Endodermal cell (in vitro differentiated cells): Measurements from ENCODE around the gene XXYLT1. TPM values are rescaled to one million over a fixed set of nuclear protein-coding genes. Genes with fewer than 3 reads are reported as not detected.

ENCODE experiments used
- DNase-seq: peaks from one replicate; pipeline ENCODE4 v3.0.0-alpha.2; 2017
- H3K27ac ChIP-seq: 2 replicates; pipeline ENCODE4 v1.5.1; 2013; ENCODE audit warnings: mild to moderate bottlenecking, low read depth, low read length, moderate library complexity
- H3K27me3 ChIP-seq: 2 replicates; pipeline ENCODE4 v1.6.1; 2013; ENCODE audit warnings: mild to moderate bottlenecking, low read length, moderate library complexity; ENCODE audit not compliant: insufficient read depth, control insufficient read depth, poor library complexity, severe bottlenecking
- H3K36me3 ChIP-seq: 2 replicates; pipeline ENCODE4 v1.7.0; 2013; ENCODE audit warnings: mild to moderate bottlenecking, low read length, moderate library complexity; ENCODE audit not compliant: control insufficient read depth, insufficient read depth
- H3K4me1 ChIP-seq: one replicate; pipeline ENCODE4 v1.7.0; 2013; ENCODE audit warnings: low read length; ENCODE audit not compliant: control insufficient read depth, insufficient read depth
- H3K4me3 ChIP-seq: 2 replicates; pipeline ENCODE4 v1.5.1; 2013; ENCODE audit warnings: mild to moderate bottlenecking, low read length, moderate library complexity
- H3K9ac ChIP-seq: 2 replicates; pipeline ENCODE4 v1.6.1; 2013; ENCODE audit warnings: mild to moderate bottlenecking, low read length, moderate library complexity; ENCODE audit not compliant: poor library complexity, severe bottlenecking; ENCODE audit errors: extremely low read depth
- H3K9me3 ChIP-seq: 2 replicates; pipeline ENCODE4 v1.6.1; 2013; ENCODE audit warnings: mild to moderate bottlenecking, low read length, moderate library complexity; ENCODE audit not compliant: control insufficient read depth
- H3K27ac Mint-ChIP-seq: 2 replicates; pipeline ENCODE4 v1.8.0; 2020; ENCODE audit warnings: mixed read lengths
- H3K27me3 Mint-ChIP-seq: 2 replicates; pipeline ENCODE4 v1.8.0; 2021; ENCODE audit warnings: mild to moderate bottlenecking, mixed read lengths; ENCODE audit not compliant: insufficient read depth
- H3K36me3 Mint-ChIP-seq: 2 replicates; pipeline ENCODE4 v1.8.0; 2020; ENCODE audit warnings: low read depth, mixed read lengths
- H3K4me1 Mint-ChIP-seq: 2 replicates; pipeline ENCODE4 v1.8.0; 2020; ENCODE audit warnings: mixed read lengths
- H3K4me3 Mint-ChIP-seq: 2 replicates; pipeline ENCODE4 v1.8.0; 2020; ENCODE audit warnings: mild to moderate bottlenecking, moderate library complexity, mixed read lengths
- H3K9me3 Mint-ChIP-seq: 2 replicates; pipeline ENCODE4 v1.8.0; 2020; ENCODE audit warnings: mild to moderate bottlenecking, mixed read lengths
- WGBS, 2 experiments: methylation state at CpG; one replicate each; pipeline versions ENCODE4 v1.1.5 to v1.1.7; 2013; ENCODE audit warnings: missing lambda C conversion rate in 2 of 2, mixed read lengths in 1 of 2; ENCODE audit not compliant: insufficient coverage in 1 of 2, insufficient read length in 1 of 2; 5-methylcytosine and 5-hydroxymethylcytosine counted together
- total RNA-seq, 2 donors: library from RNA; stranded (reverse); fragmentation: NEBNext Ultra II Directional in 1 of 2; extraction: Animal tissue kit (Norgen Biotek cat#: 25700) in 1 of 2; gene quantifications; 2 replicates in 1 of 2; 3 replicates in 1 of 2; pipeline ENCODE4 v1.2.1, GENCODE V29; 2021
- TF ChIP-seq, protein P1 (sequence below): fragments of 200-600 bp; sonication (generic); conservative IDR thresholded peaks from 2 replicates; pipeline ENCODE4 v1.5.0; 2021; ENCODE audit warnings: antibody characterized with exemption, mild to moderate bottlenecking

XXYLT1 gene
- total RNA-seq, 2 donors from 2014 or later = 35.5 to 38.3 TPM

DNA sequence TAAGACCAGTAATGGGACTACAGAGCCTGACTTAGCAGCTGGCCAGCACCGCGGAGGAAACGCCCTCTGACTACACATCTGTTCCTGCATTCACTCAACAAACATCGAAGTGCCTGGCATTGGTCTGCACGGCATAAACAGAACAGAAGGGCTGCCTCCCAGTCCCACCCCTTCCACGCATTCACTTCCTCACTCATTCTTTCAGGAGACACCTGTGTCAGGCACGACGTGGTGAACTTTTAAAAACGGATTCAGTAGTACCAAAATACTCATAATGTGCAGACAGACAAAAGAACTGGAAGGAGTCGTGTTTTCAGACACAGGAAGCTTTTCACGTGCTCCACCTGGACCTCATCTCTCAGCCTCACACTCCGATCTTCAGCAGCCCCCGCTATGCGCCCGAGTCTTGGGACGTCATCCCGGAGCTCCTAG lies 123.3 kb downstream of the XXYLT1 start:
- no peak overlapping the region for H3K27ac ChIP-seq
- 93 to 95% methylated on average over 17 of the region's 17 CpGs for WGBS, 2 experiments
- peaks cover 14% of the 10 kb centered on the region for H3K4me1 ChIP-seq
- Mint-ChIP-seq H3K27me3 (no peaks in the 10 kb centered on the region), H3K4me1 (peaks cover 24% of the 10 kb centered on the region), H3K9me3 (no peaks in the 10 kb centered on the region), H3K36me3 (peaks cover 6% of the 10 kb centered on the region), H3K27ac (no peak overlapping the region), H3K4me3 (no peak overlapping the region)
- H3K4me3 ChIP-seq = no peak overlapping the region
- H3K9me3 ChIP-seq = no peaks in the 10 kb centered on the region
- no peaks in the 10 kb centered on the region for H3K27me3 ChIP-seq
- TF ChIP-seq, protein P1, sequence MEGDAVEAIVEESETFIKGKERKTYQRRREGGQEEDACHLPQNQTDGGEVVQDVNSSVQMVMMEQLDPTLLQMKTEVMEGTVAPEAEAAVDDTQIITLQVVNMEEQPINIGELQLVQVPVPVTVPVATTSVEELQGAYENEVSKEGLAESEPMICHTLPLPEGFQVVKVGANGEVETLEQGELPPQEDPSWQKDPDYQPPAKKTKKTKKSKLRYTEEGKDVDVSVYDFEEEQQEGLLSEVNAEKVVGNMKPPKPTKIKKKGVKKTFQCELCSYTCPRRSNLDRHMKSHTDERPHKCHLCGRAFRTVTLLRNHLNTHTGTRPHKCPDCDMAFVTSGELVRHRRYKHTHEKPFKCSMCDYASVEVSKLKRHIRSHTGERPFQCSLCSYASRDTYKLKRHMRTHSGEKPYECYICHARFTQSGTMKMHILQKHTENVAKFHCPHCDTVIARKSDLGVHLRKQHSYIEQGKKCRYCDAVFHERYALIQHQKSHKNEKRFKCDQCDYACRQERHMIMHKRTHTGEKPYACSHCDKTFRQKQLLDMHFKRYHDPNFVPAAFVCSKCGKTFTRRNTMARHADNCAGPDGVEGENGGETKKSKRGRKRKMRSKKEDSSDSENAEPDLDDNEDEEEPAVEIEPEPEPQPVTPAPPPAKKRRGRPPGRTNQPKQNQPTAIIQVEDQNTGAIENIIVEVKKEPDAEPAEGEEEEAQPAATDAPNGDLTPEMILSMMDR = no peak
- DNase-seq = no peak
- no peak overlapping the region for H3K9ac ChIP-seq
- no peaks in the 10 kb centered on the region for H3K36me3 ChIP-seq

DNA sequence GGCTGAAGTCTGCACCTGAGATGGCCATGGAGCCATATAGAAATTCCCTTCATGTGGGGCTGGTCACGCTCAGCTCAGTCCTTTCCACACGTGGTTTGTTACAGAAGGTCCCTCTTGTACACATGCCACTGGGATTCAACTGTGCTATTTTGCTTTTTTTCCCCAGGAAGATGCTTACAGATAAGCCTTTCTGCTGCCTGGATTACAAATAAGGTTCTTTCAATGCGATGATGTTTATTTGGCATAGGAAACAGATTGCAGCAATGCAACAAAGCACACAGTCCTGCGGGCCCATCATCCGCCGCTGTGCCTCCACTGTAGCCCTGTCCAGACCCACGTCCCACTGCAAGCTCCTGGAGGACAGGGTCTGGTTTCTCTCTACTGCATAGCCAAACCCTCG lies 124.8 kb downstream of the XXYLT1 start:
- no peak overlapping the region for H3K4me3 Mint-ChIP-seq
- peaks cover under 1% of the 10 kb centered on the region for H3K9me3 Mint-ChIP-seq
- no peaks in the 10 kb centered on the region for H3K27me3 ChIP-seq
- TF ChIP-seq, protein P1 = no peak
- H3K4me1 ChIP-seq = peaks cover 11% of the 10 kb centered on the region
- H3K27me3 Mint-ChIP-seq = no peaks in the 10 kb centered on the region
- H3K4me3 ChIP-seq = no peak overlapping the region
- 94 to 98% methylated on average over 8 of the region's 8 CpGs for WGBS, 2 experiments
- H3K36me3 ChIP-seq = peaks cover 4% of the 10 kb centered on the region
- H3K4me1 Mint-ChIP-seq = peaks cover 14% of the 10 kb centered on the region
- DNase-seq = no peak
- H3K9me3 ChIP-seq = peaks cover under 1% of the 10 kb centered on the region
- peaks cover 21% of the 10 kb centered on the region for H3K36me3 Mint-ChIP-seq
- H3K27ac Mint-ChIP-seq = no peak overlapping the region
- H3K9ac ChIP-seq = no peak overlapping the region
- no peak overlapping the region for H3K27ac ChIP-seq

DNA sequence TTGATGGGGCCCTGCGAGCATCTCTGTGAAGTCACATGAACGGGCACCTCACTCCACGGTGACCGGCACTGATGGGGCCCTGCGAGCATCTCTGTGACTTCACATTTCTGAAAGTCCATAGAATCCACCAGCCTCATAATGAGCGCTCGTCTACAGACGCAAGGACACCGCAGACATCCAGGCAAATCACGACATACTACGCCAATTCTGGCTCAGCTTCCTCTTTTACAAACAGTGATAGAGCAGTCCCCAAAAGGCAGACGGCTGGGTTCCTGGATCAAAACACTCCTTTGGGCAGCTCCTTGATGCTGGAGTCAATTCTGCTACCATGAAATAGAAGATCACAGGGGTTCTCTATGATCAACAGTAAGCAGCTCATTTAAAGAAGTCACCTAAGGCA lies 125.4 kb downstream of the XXYLT1 start:
- no peak for DNase-seq
- TF ChIP-seq, protein P1 = no peak
- H3K27ac ChIP-seq = no peak overlapping the region
- Mint-ChIP-seq H3K27me3 (no peaks in the 10 kb centered on the region), H3K4me3 (no peak overlapping the region), H3K36me3 (peaks cover 27% of the 10 kb centered on the region), H3K9me3 (peaks cover 6% of the 10 kb centered on the region), H3K4me1 (peaks cover 9% of the 10 kb centered on the region), H3K27ac (no peak overlapping the region)
- 96 to 98% methylated on average over 11 to 12 of the region's 12 CpGs for WGBS, 2 experiments
- H3K36me3 ChIP-seq = peaks cover 10% of the 10 kb centered on the region
- peaks cover 10% of the 10 kb centered on the region for H3K4me1 ChIP-seq
- no peak overlapping the region for H3K9ac ChIP-seq
- H3K9me3 ChIP-seq = peaks cover 6% of the 10 kb centered on the region
- H3K27me3 ChIP-seq = no peaks in the 10 kb centered on the region
- H3K4me3 ChIP-seq = no peak overlapping the region
